ENCODE measurements around the gene KIAA1191.

Gene KIAA1191

DNA sequence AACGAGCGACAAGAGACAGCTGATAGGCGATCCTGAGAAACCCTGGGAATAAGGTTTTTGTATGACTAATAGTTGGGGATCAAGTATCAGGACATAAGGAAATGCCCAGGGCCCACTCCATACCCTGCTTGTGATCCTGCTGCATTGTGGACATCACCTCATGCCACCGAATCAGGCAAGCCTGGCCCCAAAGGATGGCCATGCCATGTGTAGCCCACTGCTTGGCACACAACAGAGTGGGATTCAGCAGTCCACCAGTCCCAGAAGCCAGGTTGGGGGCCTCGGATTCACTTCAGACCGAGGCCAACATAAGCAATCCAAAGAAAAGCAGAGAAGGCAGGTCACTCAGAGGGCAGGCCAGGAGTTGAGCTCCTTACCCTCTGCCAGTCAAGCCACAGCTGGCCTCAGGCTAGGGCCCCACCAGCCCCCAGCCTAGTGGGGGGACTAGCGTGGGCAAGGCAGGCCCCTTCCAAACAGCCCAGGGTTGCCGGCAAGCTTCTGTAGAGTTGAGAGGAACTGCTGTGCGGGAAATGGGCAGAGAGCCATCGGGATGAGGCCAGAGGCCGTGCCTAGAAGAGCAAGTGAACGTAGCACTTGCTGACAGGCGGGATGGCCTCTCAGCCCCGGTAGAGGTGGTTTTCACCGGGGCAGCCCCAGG lies 21.8 kb upstream of the KIAA1191 start:
- FAIRE-seq (no peak), DNase-seq (ENCODE audit: insufficient read length, low spot score) (no peak)
- TF ChIP-seq POLR2A (IDR thresholded peaks at IDR 0.05; ENCODE audit: low read depth, low read length): no peak
- TF ChIP-seq POLR2AphosphoS5 (IDR thresholded peaks at IDR 0.05; ENCODE audit: low read depth, low read length): peak; percentile 55

DNA sequence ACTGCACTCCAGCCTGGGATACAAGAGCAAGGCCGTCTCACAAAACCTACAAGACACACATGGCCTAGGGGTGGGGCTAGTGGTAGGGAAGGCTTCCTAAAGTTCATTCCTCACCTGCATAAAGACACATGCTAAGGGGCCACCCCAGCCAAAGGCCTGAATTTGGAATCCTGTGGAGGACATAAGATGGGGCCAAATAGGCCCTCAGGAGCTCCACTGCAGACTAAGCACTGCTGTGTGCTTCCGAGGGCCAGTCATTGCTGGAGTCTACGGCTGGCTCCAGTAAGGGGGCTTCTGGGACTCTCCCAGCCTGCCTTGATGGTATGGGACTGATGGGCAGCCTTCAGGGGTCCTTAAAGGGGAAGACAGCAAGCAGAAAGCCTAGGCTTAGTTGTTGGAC lies 21.2 kb upstream of the KIAA1191 start:
- no peak for FAIRE-seq
- TF ChIP-seq POLR2AphosphoS5 (IDR thresholded peaks at IDR 0.05; ENCODE audit: low read depth, low read length) (no peak), POLR2A (IDR thresholded peaks at IDR 0.05; ENCODE audit: low read depth, low read length) (no peak), TAF1 (IDR thresholded peaks at IDR 0.05; ENCODE audit: low read depth, low read length) (no peak), PAX5 (IDR thresholded peaks at IDR 0.05; ENCODE audit: insufficient read depth, low read length, severe bottlenecking) (no peak), SPI1 (IDR thresholded peaks at IDR 0.05; ENCODE audit: low read depth, low read length) (no peak), POU2F2 (IDR thresholded peaks at IDR 0.05; ENCODE audit: low read depth, low read length) (no peak)
- no peak for DNase-seq (ENCODE audit: insufficient read length, low spot score)

DNA sequence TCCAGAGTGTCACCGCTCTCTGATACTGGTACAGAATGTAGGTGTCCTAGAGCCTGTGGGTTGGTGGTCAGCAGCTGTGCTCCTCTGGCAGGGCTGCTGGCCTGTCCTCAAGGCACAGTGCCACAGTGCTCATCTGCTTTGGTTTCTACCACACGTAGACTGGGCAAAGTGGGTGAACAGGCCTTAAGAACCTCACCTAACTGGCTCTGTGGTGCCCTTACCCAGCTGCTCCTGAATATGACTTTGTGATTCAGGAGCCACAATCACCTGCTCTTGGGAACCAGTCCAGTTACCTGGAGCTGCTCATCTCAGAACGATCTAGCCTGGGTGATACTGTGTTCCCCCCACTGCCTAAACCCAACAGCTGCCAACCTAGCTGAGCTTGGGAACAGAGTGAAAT lies 20.4 kb upstream of the KIAA1191 start:
- FAIRE-seq: no peak
- TF ChIP-seq SPI1 (IDR thresholded peaks at IDR 0.05; ENCODE audit: low read depth, low read length): no peak
- TF ChIP-seq POLR2AphosphoS5 (IDR thresholded peaks at IDR 0.05; ENCODE audit: low read depth, low read length): no peak; the same call in 1 of the 2 replicates
- no peak for TF ChIP-seq PAX5 (IDR thresholded peaks at IDR 0.05; ENCODE audit: insufficient read depth, low read length, severe bottlenecking)
- no peak for DNase-seq (ENCODE audit: insufficient read length, low spot score)

DNA sequence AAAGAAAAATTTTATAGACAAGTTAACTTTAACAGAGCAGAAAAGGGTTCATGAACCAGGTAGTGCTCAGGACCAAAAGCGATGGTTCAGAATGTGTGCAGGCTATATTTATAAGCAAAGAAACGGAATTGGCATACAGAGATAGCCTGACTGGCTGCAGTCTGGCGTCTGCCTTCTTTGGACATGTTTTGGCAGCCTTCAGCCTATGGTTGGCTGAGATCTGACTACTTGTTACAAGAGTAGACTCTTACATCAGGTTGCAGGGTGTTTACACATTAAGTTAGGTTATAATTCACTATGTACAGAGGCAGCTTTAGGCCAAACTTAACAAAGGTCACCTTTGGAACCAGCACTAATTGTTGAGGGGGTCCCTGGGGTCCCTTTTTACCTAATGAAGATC lies 19.9 kb upstream of the KIAA1191 start:
- FAIRE-seq (no peak), DNase-seq (ENCODE audit: insufficient read length, low spot score) (no peak)
- TF ChIP-seq TAF1 (IDR thresholded peaks at IDR 0.05; ENCODE audit: low read depth, low read length) (no peak), POU2F2 (IDR thresholded peaks at IDR 0.05; ENCODE audit: low read depth, low read length) (no peak), POLR2A (IDR thresholded peaks at IDR 0.05; ENCODE audit: low read depth, low read length) (no peak), POLR2AphosphoS5 (IDR thresholded peaks at IDR 0.05; ENCODE audit: low read depth, low read length) (no peak; the same call in 1 of the 2 replicates), PAX5 (IDR thresholded peaks at IDR 0.05; ENCODE audit: insufficient read depth, low read length, severe bottlenecking) (no peak), SPI1 (IDR thresholded peaks at IDR 0.05; ENCODE audit: low read depth, low read length) (no peak)

DNA sequence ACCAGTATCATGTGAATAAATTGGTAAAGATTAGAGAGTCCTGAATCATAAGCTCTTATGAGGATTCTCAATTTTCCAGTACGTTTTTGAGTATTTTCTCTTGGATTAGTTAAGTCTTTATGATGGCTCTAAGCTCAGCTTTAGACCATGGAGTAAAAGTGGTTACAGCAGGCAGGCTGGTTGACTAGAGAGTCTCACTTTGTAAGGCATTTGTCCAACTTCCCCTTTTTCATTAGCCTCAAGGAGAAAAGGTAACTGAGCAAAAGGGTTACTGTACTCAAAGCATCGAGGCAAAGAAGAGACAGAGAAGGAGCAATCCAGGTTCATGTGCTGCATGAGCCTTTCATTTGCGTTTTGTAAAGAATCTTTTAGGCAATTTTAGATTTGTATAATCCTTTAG lies 18.3 kb upstream of the KIAA1191 start:
- DNase-seq (ENCODE audit: insufficient read length, low spot score) (no peak), FAIRE-seq (peak; percentile 95)

DNA sequence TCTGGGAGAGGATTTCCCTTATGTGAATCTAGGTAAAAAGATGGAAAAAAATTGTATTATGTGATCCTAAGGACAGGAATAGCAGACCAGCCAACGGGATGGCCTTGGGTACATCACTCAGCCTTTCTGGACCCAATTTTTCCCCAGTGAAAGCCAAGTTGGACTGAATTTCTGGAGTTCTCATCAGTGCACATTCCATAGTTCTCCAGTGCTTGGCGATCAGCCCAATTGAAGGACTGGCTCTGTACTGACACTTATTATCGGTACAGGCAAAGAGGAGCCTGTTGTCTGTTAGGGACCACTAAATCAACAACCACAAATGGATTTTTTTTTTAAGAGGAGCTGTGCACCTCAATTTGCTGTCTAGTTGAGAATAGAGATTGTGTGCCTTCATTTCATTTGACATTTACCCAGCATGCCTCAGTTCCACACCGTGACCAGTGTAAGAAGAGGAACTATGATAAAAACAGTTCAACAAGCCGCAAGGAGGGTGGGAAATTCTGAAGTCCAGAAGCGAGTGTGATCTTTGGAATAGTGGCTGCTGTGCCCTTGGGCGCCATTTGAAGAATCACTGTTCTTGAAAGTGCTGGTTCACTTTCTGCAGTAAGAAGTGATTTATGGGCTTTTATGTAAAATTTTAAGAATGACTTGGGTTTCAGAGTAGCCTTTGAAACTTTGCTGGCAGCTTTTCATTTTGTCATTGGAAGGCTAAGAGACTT lies 11.7 kb upstream of the KIAA1191 start:
- FAIRE-seq (no peak), DNase-seq (ENCODE audit: insufficient read length, low spot score) (no peak)
- TF ChIP-seq POLR2AphosphoS5 (IDR thresholded peaks at IDR 0.05; ENCODE audit: low read depth, low read length) (no peak), TAF1 (IDR thresholded peaks at IDR 0.05; ENCODE audit: low read depth, low read length) (no peak), PAX5 (IDR thresholded peaks at IDR 0.05; ENCODE audit: insufficient read depth, low read length, severe bottlenecking) (no peak), SPI1 (IDR thresholded peaks at IDR 0.05; ENCODE audit: low read depth, low read length) (no peak), POLR2A (IDR thresholded peaks at IDR 0.05; ENCODE audit: low read depth, low read length) (no peak), POU2F2 (IDR thresholded peaks at IDR 0.05; ENCODE audit: low read depth, low read length) (no peak)

More for the DNA sequence above, 18.3 kb upstream of the KIAA1191 start:
- peak; percentile 90 for TF ChIP-seq SPI1 (IDR thresholded peaks at IDR 0.05; ENCODE audit: low read depth, low read length)
- TF ChIP-seq PAX5 (IDR thresholded peaks at IDR 0.05; ENCODE audit: insufficient read depth, low read length, severe bottlenecking): no peak

DNA sequence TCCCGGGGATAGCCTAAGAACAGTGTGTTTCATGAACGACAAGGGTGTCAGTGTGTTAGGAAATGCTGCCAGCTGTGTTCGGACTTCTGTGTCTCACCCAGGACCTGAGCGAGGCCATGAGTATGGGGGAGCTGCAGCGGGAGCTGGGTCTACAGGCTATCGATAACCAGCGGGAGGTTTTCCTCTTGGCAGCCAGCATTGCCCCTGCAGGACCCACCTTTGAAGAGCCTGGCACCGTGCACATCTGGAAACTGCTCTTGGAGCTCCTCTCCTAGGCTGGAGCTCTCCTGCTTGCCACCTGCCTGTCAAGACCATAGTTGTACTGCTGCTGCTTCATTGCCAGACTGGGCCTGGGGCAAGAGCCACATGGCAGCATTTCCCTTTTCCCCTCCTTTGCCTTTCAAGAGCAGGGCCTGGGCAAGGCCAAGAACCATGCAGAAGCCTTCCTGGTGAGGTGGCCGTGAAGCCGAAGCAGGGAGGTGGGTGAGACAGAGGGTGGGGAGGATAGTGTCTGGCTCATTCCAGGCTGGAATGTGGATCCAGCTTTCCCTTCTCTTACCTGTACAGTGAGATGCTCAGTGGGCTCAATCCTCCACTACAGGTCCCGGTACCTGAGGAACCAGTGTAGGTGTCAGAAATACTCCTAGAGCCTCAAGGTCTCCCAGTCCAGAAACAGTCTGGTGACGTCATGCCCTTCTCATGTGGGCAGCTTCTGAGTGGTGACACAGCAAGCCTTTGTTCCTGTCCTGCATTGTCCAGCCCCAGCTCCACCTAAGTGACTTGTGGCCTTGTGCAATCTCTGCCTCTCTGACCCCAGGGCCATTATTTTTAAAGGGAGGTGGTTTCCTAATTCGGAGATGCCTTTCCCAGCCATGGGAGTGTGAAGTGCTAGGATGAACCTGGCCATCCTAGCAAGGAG lies 10.3 kb upstream of the KIAA1191 start:
- no peak for DNase-seq (ENCODE audit: insufficient read length, low spot score)
- no peak for FAIRE-seq
- TF ChIP-seq POU2F2 (IDR thresholded peaks at IDR 0.05; ENCODE audit: low read depth, low read length): no peak
- no peak for TF ChIP-seq TAF1 (IDR thresholded peaks at IDR 0.05; ENCODE audit: low read depth, low read length)
- no peak for TF ChIP-seq PAX5 (IDR thresholded peaks at IDR 0.05; ENCODE audit: insufficient read depth, low read length, severe bottlenecking)

DNA sequence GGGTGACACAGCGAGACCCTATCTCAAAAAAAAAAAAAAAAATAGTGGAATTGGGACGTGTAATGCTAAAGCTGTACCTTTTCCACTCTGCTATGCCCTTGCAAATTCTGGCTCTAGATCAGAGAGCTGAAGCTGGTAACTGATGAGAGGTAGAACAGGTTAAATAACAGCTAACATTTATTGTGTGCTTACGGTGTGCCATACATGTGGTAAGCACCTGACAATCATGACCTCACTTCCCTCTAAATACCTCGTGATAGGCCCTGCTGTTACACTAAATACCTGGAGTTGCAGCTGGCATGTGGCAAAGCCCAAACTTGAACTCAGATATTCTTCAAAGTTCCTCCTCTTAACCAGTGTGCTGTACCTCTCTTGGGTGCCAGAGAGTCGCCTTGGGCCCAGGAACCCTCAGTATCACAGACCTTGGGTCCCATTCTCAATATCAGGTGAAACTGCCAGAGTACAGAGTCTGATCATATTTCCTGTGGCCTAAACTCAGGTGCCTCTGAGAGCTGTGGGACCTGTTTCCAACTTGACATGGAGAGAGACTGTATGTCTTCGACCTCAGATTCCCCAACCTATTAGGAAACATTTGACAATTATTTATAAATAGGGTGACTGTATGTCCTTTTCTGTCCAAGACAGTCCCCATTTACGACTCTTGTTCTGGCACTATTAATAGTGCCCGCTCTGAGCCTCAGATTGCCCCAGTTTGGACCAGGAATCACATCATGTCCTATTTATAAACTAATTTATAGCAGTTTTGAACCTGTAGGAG lies 8.6 kb upstream of the KIAA1191 start:
- no peak for TF ChIP-seq PAX5 (IDR thresholded peaks at IDR 0.05; ENCODE audit: insufficient read depth, low read length, severe bottlenecking)
- no peak for TF ChIP-seq POLR2A (IDR thresholded peaks at IDR 0.05; ENCODE audit: low read depth, low read length)
- TF ChIP-seq TAF1 (IDR thresholded peaks at IDR 0.05; ENCODE audit: low read depth, low read length): no peak
- no peak for TF ChIP-seq SPI1 (IDR thresholded peaks at IDR 0.05; ENCODE audit: low read depth, low read length)
- TF ChIP-seq POU2F2 (IDR thresholded peaks at IDR 0.05; ENCODE audit: low read depth, low read length): no peak
- TF ChIP-seq POLR2AphosphoS5 (IDR thresholded peaks at IDR 0.05; ENCODE audit: low read depth, low read length): no peak
- no peak for DNase-seq (ENCODE audit: insufficient read length, low spot score)
- FAIRE-seq: no peak

DNA sequence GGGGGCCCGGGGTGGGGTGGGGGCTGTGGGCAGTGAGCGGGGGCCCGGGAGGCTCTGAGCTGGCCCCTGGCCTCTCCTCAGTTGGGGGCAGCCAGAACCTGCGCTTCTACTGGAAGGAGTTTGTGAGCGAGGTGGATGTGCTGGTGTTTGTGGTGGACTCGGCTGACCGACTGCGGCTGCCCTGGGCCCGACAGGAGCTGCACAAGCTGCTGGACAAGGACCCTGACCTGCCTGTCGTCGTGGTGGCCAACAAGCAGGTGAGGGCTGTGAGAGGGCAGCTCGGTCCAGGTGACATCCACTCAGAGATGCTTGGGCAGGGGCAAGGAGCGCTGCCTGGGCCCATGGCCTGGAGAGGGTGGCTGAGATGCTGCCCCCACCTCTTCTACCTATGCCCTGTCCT lies 7.2 kb upstream of the KIAA1191 start:
- DNase-seq (ENCODE audit: insufficient read length, low spot score) (no peak), FAIRE-seq (no peak)
- TF ChIP-seq POU2F2 (IDR thresholded peaks at IDR 0.05; ENCODE audit: low read depth, low read length): no peak
- no peak for TF ChIP-seq SPI1 (IDR thresholded peaks at IDR 0.05; ENCODE audit: low read depth, low read length)
- TF ChIP-seq POLR2AphosphoS5 (IDR thresholded peaks at IDR 0.05; ENCODE audit: low read depth, low read length): no peak
- TF ChIP-seq POLR2A (IDR thresholded peaks at IDR 0.05; ENCODE audit: low read depth, low read length): no peak
- TF ChIP-seq TAF1 (IDR thresholded peaks at IDR 0.05; ENCODE audit: low read depth, low read length): no peak
- TF ChIP-seq PAX5 (IDR thresholded peaks at IDR 0.05; ENCODE audit: insufficient read depth, low read length, severe bottlenecking): no peak

Data from GM12891 (cell line).